H1 (cell line): ENCODE results near the gene EPHB1. TPM values are rescaled to one million over a fixed set of nuclear protein-coding genes. Genes with fewer than 3 reads are reported as not detected.

Experiments
- BRCA1 ChIP-seq: IDR thresholded peaks from 2 replicates; pipeline ENCODE4 v1.6.1; 2012; ENCODE audit warnings: low read depth, low read length, improper control_type of control experiment
- RAD21 ChIP-seq, 2 experiments: IDR thresholded peaks in 1 of 2; conservative IDR thresholded peaks in 1 of 2; 2 replicates each; pipeline ENCODE4 v1.6.1; 2011; ENCODE audit warnings: low read depth in 2 of 2, low read length in 2 of 2, improper control_type of control experiment in 1 of 2, inconsistent platforms in 1 of 2, mild to moderate bottlenecking in 1 of 2, moderate library complexity in 1 of 2
- YY1 ChIP-seq: IDR thresholded peaks from 2 replicates; pipeline ENCODE4 v1.6.1; 2011; ENCODE audit warnings: low read depth, mild to moderate bottlenecking, low read length
- polyA plus RNA-seq, 7 experiments: library from polyadenylated mRNA; depleted of rRNA in 3 of 7; stranded (reverse) in 5 of 7; unstranded in 2 of 7; fragments of >200 nt in 5 of 7; fragments of 200-250 nt in 2 of 7; gene quantifications; 1 replicate in 5 of 7; 2 replicates in 1 of 7; 4 replicates in 1 of 7; pipeline versions ENCODE4 v1.2.1 to v1.2.3, GENCODE V29; 2011 to 2013; ENCODE audit warnings: missing spikeins in 2 of 7, mixed read lengths in 2 of 7
- total RNA-seq: library from RNA; stranded (reverse); fragmentation: NEBNext Ultra II Directional; extraction: Animal tissue kit (Norgen Biotek cat#: 25700); gene quantifications from 2 replicates; pipeline ENCODE4 v1.2.1, GENCODE V29; 2021

The EPHB1 gene
- total and polyA plus RNA-seq, 2 of the 8 experiments (the other 6 are each of a cell fraction or from before 2014, with no cell fraction given) = 3.5 to 5.9 TPM

- no peak for TF ChIP-seq YY1
- TF ChIP-seq RAD21 (IDR thresholded peaks at IDR 0.05 in 1 of 2, conservative IDR thresholded peaks at IDR 0.05 in 1 of 2; ENCODE audit: low read depth in 2 of 2, low read length in 2 of 2) = peak; percentile 56 to 69
- TF ChIP-seq BRCA1 = no peak
Measured at GRCh38 chr3:135246027-135246426, 451.0 kb downstream of the EPHB1 start (continued).
